Head of caudate nucleus (tissue), 42 donors: ENCODE measurements around the gene TMEM254.
"Not testable (repeated sequence)": the region's sequence is repeated elsewhere in the genome, so short reads cannot be mapped to it uniquely, and the experiment has no call there.

Experiments used
- DNase-seq, 42 donors: peaks; one replicate each; pipeline versions ENCODE4 v3.0.0 to v3.0.0-alpha.2; 2020 to 2021; ENCODE audit warnings: mixed read lengths in 7 of 42
- intact Hi-C: fragments of 100-400 bp; cut with DNase I; formaldehyde crosslinking; loops from one replicate; pipeline ENCODE4 v1.15.0; 2022

Gene TMEM254

GRCh38 chr10:80078448-80079311 is at the start of gene TMEM254:
TSS of gene TMEM254 (plus strand) at chr10:80078665. CDS start at chr10:80078700, 35 bp downstream.
- DNase-seq: peak; percentile 79 to 96 (median 90)
- intact Hi-C loops: no loop called here

GRCh38 chr10:80029205-80029604 is 49.3 kb upstream of the TMEM254 start:
- peak in 1 of 42 donors; percentile 31 for DNase-seq
- intact Hi-C loops: not testable (repeated sequence)

- DNase-seq, intact Hi-C loops: not testable (repeated sequence)
These were observed 48.6 kb upstream of the TMEM254 start for GRCh38 chr10:80029865-80030264.

GRCh38 chr10:80032503-80032902 is 46.0 kb upstream of the TMEM254 start:
- no peak for DNase-seq
- intact Hi-C loops: no loop called here

- DNase-seq, intact Hi-C loops: not testable (repeated sequence)
These were observed 43.7 kb upstream of the TMEM254 start for GRCh38 chr10:80034766-80035165.

GRCh38 chr10:80035430-80035829 is 43.0 kb upstream of the TMEM254 start:
- DNase-seq, intact Hi-C loops: not testable (repeated sequence)

GRCh38 chr10:80036921-80037500 is 41.5 kb upstream of the TMEM254 start:
- DNase-seq, intact Hi-C loops: not testable (repeated sequence)

- intact Hi-C loops: not testable (repeated sequence)
These were observed 40.2 kb upstream of the TMEM254 start for GRCh38 chr10:80038226-80038625.

GRCh38 chr10:80041162-80041561 is 37.3 kb upstream of the TMEM254 start:
- DNase-seq: no peak
- intact Hi-C loops: no loop called here

More at GRCh38 chr10:80038226-80038625, 40.2 kb upstream of the TMEM254 start:
- not testable (repeated sequence) for DNase-seq

GRCh38 chr10:80044935-80045334 is 33.5 kb upstream of the TMEM254 start:
- DNase-seq: peak in 1 of 42 donors; percentile 8
- intact Hi-C loops: not testable (repeated sequence)

GRCh38 chr10:80046629-80047441 is 31.6 kb upstream of the TMEM254 start:
- intact Hi-C loops: no loop called here
- peak; percentile 36 to 90 (median 78) for DNase-seq

GRCh38 chr10:80050752-80051151 is 27.7 kb upstream of the TMEM254 start:
- intact Hi-C loops: no loop called here

GRCh38 chr10:80051993-80052392 is 26.5 kb upstream of the TMEM254 start:
- intact Hi-C loops: no loop called here
- DNase-seq: no peak

More at GRCh38 chr10:80050752-80051151, 27.7 kb upstream of the TMEM254 start:
- DNase-seq: no peak

- intact Hi-C loops: no loop called here
- no peak for DNase-seq
These were observed 22.7 kb upstream of the TMEM254 start for GRCh38 chr10:80055760-80056159.

- intact Hi-C loops: no loop called here
- DNase-seq: no peak
These were observed 21.3 kb upstream of the TMEM254 start for GRCh38 chr10:80057171-80057570.

- no peak for DNase-seq
- intact Hi-C loops: no loop called here
These were observed 14.2 kb upstream of the TMEM254 start for GRCh38 chr10:80064120-80064886.

GRCh38 chr10:80066809-80067208 is 11.7 kb upstream of the TMEM254 start:
- DNase-seq: no peak
- intact Hi-C loops: no loop called here

- intact Hi-C loops: not testable (repeated sequence)
These were observed 10.6 kb upstream of the TMEM254 start for GRCh38 chr10:80067821-80068220.

GRCh38 chr10:80068270-80068669 is 10.2 kb upstream of the TMEM254 start:
- DNase-seq: no peak

More at GRCh38 chr10:80067821-80068220, 10.6 kb upstream of the TMEM254 start:
- DNase-seq: not testable (repeated sequence)

More at GRCh38 chr10:80068270-80068669, 10.2 kb upstream of the TMEM254 start:
- intact Hi-C loops: no loop called here
